HG02884 (cell line): Measurements from ENCODE around the gene HSPB6.
"Not testable (repeated sequence)": the region's sequence is repeated elsewhere in the genome, so short reads cannot be mapped to it uniquely, and the experiment has no call there.

Source experiments
- ATAC-seq: cut with Tn5 transposase; IDR thresholded peaks from one replicate; pipeline ENCODE4 v1.9.1; 2021; ENCODE audit warnings: mild to moderate bottlenecking, moderate library complexity; ENCODE audit not compliant: unreplicated experiment

Gene HSPB6, protein sequence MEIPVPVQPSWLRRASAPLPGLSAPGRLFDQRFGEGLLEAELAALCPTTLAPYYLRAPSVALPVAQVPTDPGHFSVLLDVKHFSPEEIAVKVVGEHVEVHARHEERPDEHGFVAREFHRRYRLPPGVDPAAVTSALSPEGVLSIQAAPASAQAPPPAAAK

DNA sequence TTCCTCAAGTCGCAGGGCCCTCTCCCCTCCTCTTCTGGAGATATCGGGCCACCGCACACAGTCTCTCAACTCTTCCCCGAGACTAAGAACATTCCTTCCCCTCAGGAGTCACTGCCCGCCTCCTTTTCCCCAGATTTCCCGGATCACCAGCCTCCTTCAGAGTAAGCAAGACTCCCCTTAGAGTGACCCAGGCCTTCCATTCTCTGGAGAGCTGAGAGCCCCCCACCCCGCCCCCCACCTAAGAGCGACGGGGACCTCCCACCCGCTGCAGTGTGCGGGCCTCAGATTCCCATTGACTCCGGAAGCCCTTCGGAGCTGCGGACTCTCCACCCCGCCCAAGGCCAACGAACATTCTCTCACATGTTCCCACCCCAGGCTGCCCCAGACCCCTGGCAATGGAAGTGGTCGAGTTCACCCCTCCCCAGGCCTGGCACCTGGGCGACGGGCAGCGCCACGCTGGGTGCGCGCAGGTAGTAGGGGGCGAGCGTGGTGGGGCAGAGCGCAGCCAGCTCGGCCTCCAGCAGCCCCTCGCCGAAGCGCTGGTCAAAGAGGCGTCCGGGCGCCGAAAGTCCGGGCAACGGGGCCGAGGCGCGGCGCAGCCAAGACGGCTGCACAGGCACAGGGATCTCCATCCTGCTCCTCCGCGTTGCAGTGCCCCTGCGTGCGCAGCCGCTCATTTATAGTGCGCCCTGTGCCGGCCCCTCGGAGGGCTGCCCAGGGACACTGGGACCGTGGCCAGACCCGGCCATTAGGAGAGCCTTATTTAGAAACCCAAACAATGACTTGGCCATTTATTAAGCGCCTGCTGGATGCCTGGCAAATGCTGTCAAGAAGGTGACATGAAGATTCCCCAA lies at the start of gene HSPB6:
Gene HSPB6, minus strand, starts transcription at position 653 of the 854 bp plus-strand sequence. Its CDS starts 21 bp downstream, at position 632.
- no peak for ATAC-seq

DNA sequence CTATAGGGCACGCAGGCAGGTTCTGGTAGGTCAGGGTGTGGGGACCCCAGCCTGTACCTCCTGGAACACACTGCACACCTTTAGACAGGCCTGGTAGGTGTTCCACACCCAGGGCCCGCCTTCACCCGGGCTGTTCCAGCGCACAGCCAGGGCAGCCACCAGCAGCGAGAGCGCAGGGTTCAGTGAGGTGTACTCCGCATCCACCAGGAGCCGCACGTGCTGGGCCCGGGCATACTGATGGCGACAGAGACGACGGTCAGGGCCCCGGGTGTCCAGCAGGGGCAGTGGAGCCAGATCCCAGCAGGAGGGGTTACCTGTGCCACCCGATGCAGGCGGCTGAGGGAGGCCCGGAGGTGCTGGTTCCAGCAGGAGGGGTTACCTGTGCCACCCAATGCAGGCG lies 49.8 kb upstream of the HSPB6 start:
- ATAC-seq = no peak

DNA sequence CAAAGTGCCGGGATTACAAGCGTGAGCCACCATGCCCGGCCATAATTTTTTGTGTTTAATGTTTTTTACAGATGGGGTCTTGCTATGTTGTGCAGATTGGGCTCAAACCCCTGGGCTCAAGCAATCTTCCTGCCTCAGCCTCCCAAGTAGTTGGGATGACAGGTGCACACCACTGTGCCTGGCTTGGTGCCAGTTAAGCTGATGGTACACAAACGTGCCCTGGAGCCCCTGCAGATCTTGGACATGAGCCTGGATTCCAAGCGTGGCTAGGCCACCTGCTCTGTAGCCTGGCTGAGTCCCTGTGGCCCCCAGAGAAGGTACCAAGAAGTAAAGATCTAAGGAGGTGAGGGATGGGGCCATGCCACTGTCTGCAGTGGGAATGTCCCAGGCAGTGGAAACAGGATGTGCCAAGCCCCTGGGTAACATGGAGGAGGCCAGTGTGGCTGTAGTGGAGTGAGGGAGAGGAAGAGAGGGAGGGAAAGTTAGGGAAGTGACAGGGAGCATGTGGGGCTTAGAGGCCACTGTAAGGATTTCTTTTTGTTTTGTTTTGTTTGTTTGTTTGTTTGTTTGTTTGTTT lies 48.8 kb upstream of the HSPB6 start:
- ATAC-seq = no peak

DNA sequence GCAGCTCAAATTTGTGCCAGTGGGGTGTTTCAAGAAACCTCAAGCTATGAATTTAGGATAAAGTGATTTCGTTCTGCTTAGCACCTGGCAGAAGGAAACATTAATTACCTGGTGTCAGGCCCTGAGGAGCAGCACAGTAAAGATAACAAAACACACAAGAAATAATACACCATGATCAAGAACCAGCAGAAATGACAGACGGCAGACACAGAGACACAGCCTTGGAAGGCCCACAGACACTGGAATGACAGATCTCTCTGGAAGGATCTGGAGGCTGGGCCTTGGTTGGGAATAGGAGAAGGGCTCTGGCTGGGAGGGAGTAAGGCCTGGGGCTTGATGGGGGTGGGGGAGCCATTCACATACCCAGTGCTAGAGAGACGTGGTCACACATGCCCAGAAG lies 45.0 kb upstream of the HSPB6 start:
- no peak for ATAC-seq

DNA sequence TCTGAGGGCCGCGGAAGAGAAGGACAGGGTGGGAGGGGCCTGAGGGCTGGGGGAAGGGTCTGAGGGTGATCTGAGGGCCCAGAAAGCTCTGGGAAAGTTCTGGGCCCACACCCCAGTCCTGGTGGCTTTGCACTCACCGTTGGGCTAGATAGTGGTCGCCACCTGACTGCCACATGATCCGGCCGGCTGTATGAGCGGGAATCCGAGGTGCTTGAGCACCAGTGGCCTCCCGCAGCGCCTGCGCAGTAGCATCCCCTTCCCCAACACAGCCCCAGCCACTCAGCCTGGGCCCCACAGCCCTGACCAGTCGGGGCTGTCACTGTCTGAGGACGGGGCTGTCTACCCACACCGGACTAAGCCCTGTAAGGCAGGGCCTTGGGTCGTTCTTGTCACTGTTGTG lies 40.8 kb upstream of the HSPB6 start:
- no peak for ATAC-seq

DNA sequence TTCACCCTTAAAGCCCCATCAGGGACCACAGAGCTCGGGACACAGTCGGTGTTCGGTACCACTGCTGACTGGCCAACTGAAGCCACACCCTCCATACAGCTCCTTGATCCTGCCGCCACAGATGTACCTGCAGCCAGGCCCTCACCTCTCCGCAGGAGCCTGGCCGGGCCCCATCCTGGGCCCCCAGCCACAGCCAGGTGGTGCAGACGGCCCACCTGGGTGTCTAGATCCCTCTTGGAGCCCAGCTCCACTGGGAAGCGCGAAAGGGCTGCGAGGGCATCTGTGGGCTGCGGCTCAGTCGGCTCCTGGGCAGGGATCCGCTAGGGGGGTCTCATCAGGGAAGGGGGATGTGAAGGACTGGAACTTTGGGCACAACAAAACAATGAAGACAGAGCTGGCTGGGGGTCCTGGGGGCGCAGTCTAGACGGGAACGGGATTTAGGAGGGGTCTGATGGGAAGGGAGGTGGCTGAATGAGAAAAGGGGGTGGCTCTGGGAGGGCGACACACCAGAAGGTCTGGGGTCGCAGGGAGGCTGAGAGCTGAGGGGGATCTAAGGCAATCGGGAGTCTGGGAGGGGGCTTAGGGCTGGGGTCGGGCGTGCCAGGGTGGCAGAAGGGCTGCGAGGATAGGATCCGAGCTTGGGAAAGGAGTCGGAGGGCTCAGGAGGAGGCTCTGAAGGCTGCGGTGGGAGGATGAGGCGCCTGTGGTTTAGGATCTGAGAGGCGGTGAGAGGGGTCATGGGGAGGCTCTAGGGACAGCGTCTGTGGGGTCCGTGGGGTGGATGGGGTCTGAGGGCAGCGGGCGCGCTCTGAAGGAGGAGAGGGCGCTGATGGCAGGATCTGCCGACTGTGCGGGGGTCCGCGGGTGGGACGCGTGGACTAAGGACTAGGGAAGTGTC lies 40.1 kb upstream of the HSPB6 start:
- ATAC-seq = no peak

DNA sequence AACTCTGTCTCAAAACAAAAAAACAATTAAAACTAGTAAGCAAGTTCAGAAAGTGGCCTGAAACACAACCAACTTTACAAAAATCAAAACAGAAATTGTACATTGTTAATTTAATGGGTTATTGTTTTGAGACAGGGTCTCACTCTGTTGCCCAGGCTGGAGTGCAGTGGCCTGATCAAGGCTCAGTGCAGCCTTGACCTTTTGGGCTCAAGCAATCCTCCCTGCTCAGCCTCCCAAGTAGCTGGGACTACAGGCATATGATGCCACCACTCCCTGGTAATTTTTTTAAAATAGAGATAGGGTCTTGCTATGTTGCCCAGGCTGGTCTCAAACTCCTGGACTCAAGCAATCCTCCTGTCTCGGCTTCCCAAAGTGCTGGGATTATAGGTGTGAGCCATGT lies 38.7 kb upstream of the HSPB6 start:
- not testable (repeated sequence) for ATAC-seq

DNA sequence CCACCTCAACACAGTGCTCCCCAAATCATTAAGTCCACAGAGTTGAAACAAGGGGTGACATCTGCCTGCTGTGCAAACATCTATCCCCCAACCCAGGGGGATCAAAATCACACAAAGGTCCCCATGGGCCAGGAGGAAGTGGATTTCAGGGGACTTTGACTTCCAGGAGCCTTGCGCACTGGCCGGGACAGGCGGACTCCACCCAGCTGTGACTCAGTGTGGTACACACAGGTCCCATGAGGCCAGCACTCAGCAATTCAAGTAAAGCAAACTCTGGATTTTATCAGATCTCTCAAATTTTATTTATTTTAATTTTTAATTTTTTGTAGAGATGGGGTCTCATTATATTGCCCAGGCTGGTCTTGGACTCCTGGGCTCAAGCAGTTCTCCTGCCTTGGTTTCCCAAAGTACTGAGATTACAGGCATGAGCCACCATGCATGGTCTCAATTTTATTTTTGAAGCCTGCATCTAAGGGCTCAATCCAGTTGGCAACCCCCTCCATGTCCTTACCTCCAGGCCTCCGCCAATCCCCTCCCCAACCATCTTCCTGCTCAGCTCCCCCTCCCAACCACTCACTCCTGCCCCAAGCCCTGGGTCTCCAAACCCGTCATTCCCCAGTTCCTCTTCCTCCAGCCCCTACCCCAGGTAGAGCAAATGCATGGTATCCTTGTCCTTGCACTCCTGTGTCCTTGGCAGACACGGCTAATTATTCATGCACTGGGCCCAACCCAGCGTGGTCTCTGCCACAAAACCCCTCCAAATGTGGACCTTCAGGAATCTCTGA lies 36.7 kb upstream of the HSPB6 start:
- ATAC-seq = no peak

DNA sequence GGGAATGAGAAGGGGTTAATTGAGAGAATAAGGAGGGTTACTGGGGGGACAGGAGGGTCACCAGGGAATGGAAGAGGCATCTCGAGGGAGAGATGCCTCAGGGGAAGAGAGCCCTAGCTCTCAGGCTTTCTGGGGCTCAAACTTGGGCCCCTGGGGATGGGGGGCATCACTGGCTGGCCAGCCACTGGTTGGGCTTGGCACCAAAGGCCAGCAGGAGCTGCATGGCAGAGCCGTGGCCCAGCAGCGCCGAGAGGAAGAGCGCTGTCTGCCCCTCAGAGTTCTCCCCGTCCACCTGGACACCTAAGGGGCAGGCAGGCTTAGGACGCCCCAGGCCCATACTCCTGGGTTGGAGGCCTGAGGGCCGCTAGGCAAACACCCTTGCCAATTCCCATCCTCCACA lies 36.1 kb upstream of the HSPB6 start:
- ATAC-seq = no peak

DNA sequence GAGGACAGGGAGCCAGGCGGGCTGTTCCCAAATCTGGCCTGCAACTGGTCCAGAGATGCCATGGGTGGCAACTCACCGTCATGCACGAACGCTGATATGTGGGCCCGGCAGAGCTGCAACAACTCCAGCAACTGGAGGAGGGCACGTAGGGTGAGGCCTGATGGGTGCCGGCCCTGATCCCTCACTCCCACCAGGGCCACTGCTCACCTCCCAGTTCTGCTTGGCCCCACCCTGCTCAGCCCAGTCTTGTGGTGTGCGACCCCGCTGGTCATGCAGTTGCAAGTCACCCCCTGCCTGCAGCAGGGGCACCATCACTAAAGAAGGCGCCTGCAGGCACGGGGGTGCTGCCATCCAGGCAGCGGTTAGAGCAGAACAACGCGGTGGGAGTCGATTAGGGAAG lies 35.5 kb upstream of the HSPB6 start:
- no peak for ATAC-seq

DNA sequence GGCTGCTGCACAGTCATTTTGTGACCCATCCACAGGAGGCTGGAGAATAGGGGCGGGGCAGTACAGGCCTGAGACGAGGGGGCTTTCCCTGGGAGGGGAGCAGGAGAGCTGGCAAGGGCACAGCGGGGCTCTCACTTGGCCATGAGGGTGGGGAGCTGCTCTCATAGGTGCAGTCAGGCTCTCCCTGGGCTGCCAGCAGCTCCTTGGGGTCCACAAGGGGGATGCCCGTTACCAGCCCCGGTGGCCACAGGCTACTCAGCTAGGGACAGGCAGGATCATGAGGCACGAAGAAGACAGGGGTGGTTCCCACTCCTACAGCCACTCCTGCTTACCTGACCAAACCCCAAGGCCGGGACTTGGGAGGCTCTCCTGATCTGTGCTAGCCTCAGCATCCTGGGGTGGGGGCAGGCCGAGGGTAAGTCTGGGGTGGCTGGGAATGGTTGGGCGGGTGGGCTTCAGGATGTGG lies 35.0 kb upstream of the HSPB6 start:
- no peak for ATAC-seq

DNA sequence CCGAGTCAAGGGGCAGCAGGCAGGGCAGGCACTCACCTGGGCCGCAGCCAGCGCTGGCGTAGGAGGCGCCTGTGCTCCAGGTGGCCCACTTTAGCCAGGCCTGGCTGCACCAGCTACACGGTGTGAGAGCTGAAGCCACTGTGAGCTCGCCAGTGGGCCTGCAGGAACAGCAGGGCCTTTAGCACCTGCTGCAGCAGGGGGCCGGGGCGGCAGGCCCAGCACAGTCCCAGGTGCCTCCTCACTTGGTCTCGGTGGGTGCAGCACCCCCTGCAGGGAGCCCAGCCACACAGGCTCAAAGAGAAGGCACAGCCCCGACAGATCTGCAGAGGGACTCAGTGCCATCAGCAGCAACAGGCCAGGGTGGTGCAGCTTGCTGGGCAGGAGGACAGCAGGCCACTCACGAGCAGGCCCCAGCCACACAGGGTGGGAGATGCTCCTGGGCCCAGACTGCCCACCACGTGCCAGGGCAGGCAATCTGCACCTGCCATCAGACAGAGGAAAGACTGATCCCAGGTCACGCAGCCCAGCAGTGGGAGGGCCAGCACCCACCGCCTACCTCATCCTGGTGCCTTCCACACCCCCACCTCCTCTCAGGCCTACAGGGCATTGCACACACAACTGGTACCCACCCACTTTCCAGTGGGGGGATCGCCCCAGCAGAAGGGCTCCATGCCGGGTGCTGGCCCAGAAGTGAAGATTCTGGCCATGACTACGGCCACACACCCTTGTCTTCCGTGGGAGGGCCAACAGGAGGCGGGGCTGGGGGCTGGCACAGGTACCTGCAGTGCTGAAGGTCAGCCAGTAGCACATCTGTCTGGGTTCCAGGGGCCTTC lies 34.4 kb upstream of the HSPB6 start:
- no peak for ATAC-seq

DNA sequence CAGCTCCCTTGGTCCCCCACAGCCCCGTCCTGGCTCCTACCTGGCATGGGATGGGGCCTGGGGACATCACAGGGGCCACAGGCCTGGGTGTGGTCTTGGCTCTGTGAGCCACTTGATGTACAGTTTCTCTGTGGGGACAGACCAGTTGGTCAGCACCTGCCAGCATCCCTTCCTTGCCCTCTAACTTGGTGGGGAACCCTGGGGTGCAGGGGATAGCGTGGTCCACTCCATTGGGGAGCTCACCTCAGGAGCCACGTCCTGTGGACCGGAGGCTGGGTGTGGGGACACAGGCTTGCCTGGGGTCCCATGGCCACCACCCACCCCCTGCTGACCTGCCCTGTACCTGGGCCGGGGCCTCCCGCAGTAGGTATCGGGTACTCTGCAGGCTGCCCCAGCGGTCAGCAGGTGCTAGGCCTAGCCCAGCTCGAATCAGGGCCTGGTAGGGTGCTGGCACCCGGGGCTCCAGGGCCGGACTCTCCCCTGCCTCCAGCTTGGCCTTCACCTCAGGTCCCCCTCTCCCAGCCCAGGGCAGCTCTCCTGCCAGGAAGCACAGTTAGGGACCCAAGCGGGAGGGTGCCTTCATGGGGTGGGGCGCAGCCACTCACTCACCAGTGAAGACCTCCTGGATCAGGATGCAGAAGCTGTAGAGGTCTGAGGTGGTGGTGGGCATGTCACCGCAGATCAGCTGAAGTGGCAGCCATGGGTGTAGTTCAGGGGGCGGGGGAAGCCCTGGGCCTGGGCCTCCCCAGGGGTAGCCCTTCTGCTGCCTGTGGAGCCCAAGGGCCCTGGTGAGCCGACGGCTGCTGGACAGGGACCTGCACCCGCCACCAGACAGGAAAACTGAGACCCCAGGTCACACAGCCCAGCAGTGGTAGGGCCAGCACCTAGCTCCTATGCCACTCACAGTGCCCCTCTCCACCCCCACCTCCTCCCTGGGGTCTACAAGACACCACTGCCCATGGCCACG lies 33.4 kb upstream of the HSPB6 start:
- no peak for ATAC-seq

DNA sequence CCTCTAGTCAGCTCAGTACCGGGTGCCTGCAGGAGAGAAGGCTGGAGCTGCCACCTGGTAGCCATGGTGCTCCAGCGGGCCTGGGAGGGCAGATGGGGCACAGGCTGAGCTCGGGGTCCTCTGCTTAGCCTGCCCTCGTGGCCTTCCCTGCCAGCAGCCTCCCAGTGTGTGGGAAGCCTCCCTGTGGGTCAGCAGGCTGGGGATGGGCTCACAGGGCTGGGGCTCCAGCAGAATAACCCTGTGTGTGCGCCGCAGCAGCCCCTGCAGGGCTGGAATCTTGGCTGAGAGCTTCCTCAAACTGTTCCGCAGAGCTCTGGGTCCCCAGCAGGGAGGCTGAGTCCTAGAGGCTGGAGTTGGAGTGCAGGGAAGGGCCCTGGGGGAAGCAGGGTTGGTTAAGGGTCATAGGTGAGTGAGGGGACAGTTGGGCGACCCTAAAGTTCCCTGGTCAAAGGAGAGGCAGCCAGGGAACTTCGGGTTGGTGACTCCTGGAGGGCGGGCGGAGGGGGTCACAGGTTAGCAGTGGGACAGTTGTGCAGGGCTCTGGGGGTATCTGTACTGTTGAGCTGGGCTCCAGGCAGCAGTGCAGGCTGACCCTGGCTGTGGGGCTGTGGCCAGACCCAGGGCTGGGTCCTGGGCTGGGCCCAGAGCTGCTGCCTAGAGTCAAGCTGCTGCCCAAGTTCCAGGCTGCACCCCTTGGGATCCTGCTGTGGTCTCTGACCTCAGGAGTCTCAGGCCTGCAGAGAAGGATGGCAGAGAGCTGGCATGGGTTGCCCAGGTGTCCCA lies 32.6 kb upstream of the HSPB6 start:
- no peak for ATAC-seq

DNA sequence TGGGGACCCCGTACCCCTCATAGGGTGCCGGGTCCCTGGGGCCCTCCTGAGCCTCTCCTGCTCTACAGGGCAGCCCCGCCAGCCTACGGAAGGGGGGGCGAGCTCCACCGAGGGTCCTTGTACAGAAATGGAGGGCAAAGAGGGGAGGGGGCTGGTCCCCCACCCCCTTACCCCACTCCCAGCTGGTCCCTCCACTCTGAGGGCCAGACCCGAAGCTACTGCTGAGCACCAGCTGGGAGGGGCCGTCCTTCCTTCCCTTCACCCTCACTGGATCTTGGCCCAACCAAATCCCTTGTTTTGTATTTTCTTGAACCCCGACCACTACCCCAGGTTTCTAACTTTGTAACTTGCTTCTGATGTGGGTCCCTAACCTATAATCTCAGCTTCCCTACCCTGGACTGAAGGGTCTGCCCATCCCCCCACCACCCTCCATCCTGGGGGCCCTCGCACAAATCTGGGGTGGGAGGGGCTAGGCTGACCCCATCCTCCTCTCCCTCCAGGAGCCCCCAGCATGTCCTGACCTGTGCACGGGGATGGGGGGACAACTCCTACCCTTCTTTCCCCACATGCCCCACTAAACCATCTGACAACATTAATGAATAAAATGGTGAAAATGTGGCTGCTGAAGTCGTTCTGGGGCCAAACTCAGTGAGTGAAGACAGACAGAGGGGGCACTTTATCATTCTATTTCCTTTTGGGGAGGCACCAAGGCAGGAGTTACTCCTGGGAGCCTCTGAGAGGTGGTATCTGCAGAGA lies 31.6 kb upstream of the HSPB6 start:
- no peak for ATAC-seq

DNA sequence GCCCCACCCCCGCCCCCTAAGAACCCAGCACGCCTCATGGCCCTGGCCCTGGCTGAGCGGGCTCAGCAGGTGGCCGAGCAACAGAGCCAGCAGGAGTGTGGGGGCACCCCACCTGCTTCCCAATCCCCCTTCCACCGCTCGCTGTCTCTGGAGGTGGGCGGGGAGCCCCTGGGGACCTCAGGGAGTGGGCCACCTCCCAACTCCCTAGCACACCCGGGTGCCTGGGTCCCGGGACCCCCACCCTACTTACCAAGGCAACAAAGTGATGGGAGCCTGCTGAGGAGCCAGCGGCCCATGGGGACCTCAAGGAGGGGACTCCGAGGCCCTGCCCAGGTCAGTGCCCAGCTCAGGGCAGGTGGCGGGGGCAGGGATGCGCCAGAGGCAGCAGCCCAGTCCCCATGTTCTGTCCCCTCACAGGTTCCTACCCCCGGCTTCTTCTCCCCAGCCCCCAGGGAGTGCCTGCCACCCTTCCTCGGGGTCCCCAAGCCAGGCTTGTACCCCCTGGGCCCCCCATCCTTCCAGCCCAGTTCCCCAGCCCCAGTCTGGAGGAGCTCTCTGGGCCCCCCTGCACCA lies 30.5 kb upstream of the HSPB6 start:
- ATAC-seq = no peak
